Mesendoderm (in vitro differentiated cells): ENCODE results near the gene ZNF814. TPM values are rescaled to one million over a fixed set of nuclear protein-coding genes. Genes with fewer than 3 reads are reported as not detected.
A peak's percentile ranks its signal among the peaks of the same experiment; 100 is the strongest.
"Not testable (repeated sequence)": the region's sequence is repeated elsewhere in the genome, so short reads cannot be mapped to it uniquely, and the experiment has no call there.

Source experiments
- DNase-seq: peaks from one replicate; pipeline ENCODE4 v3.0.0; 2013
- H2AK5ac ChIP-seq: 2 replicates; pipeline ENCODE4 v1.6.1; 2013; ENCODE audit warnings: low read length, inconsistent platforms
- H2BK120ac ChIP-seq: 2 replicates; pipeline ENCODE4 v1.6.1; 2013; ENCODE audit warnings: low read depth, mild to moderate bottlenecking, low read length, moderate library complexity, mixed read lengths
- H2BK15ac ChIP-seq: replicated peaks from 2 replicates; pipeline ENCODE4 v1.6.1; 2013; ENCODE audit warnings: low read depth, mild to moderate bottlenecking, moderate library complexity
- H2BK5ac ChIP-seq: 2 replicates; pipeline ENCODE4 v1.6.1; 2013; ENCODE audit warnings: low read length, inconsistent platforms
- H3K18ac ChIP-seq: 2 replicates; pipeline ENCODE4 v1.6.1; 2013; ENCODE audit warnings: mild to moderate bottlenecking, low read length, mixed read lengths
- H3K23ac ChIP-seq: one replicate; pipeline ENCODE4 v1.6.1; 2013; ENCODE audit warnings: low read length
- H3K27ac ChIP-seq: 2 replicates; pipeline ENCODE4 v1.5.1; 2013; ENCODE audit warnings: low read depth, mild to moderate bottlenecking, inconsistent platforms, low read length, moderate library complexity
- H3K27me3 ChIP-seq: 2 replicates; pipeline ENCODE4 v1.6.1; 2013; ENCODE audit warnings: low read length, control low read depth, mild to moderate bottlenecking, inconsistent platforms; ENCODE audit not compliant: insufficient read depth, poor library complexity
- H3K36me3 ChIP-seq: 2 replicates; pipeline ENCODE4 v1.6.1; 2013; ENCODE audit warnings: low read length, inconsistent platforms; ENCODE audit not compliant: control insufficient read depth, insufficient read depth
- H3K4ac ChIP-seq: one replicate; pipeline ENCODE4 v1.6.1; 2013; ENCODE audit warnings: low read depth, mild to moderate bottlenecking, low read length, moderate library complexity
- H3K4me1 ChIP-seq: 2 replicates; pipeline ENCODE4 v1.6.1; 2013; ENCODE audit warnings: low read depth, low read length, inconsistent platforms; ENCODE audit not compliant: control insufficient read depth
- H3K4me2 ChIP-seq: 2 replicates; pipeline ENCODE4 v1.6.1; 2013; ENCODE audit warnings: low read length
- H3K4me3 ChIP-seq: 2 replicates; pipeline ENCODE4 v1.5.1; 2013; ENCODE audit warnings: mild to moderate bottlenecking, low read length
- H3K56ac ChIP-seq: one replicate; pipeline ENCODE4 v1.6.1; 2013; ENCODE audit warnings: low read length
- H3K79me1 ChIP-seq: 2 replicates; pipeline ENCODE4 v1.6.1; 2013; ENCODE audit warnings: low read length, inconsistent platforms
- H3K79me2 ChIP-seq: 2 replicates; pipeline ENCODE4 v1.6.1; 2013; ENCODE audit warnings: mild to moderate bottlenecking, low read length; ENCODE audit not compliant: control insufficient read depth, insufficient read depth
- H3K9ac ChIP-seq: 2 replicates; pipeline ENCODE4 v1.6.1; 2013; ENCODE audit warnings: low read length, inconsistent platforms
- H4K5ac ChIP-seq: one replicate; pipeline ENCODE4 v1.6.1; 2013; ENCODE audit warnings: low read length
- H4K8ac ChIP-seq: one replicate; pipeline ENCODE4 v1.6.1; 2013; ENCODE audit warnings: low read depth, mild to moderate bottlenecking, control low read depth, low read length, moderate library complexity
- WGBS: extraction: QIAGEN DNeasy Blood & Tissue Kit; methylation state at CpG from one replicate; pipeline ENCODE4 v1.1.7; 2013; ENCODE audit warnings: low lambda C conversion rate, missing lambda C conversion rate; ENCODE audit not compliant: insufficient coverage; ENCODE audit errors: extremely low coverage; 5-methylcytosine and 5-hydroxymethylcytosine counted together
- polyA plus RNA-seq, 2 experiments: library from polyadenylated mRNA; stranded (reverse); fragments of 200-250 nt; gene quantifications; one replicate each; pipeline ENCODE4 v1.2.3, GENCODE V29; 2013

Gene ZNF814
- 29.5 TPM for polyA plus RNA-seq (2013, experiment 1 of 2)
- 27.1 TPM for polyA plus RNA-seq (2013, experiment 2 of 2)

- H2BK5ac ChIP-seq: peak within 1 kb of the TSS; percentile 2
These were observed at the start of gene ZNF814 for GRCh38 chr19:57888560-57889231. Gene ZNF814 (minus strand): TSS chr19:57889037. CDS start chr19:57888802, 235 bp downstream.

GRCh38 chr19:57935731-57936130 lies 46.9 kb upstream of the ZNF814 start:
- Histone ChIP-seq H4K8ac (no peak overlapping the region), H3K4me3 (no peak overlapping the region), H3K56ac (no peak overlapping the region), H3K79me1 (peaks cover 15% of the 10 kb centered on the region), H3K9ac (no peak overlapping the region), H2AK5ac (no peak overlapping the region), H3K18ac (no peak overlapping the region), H2BK15ac (no peak overlapping the region), H2BK5ac (no peak overlapping the region), H3K4ac (no peak overlapping the region), H3K36me3 (peaks cover 3% of the 10 kb centered on the region), H3K4me1 (no peaks in the 10 kb centered on the region), H4K5ac (no peak overlapping the region), H3K27me3 (no peaks in the 10 kb centered on the region), H3K23ac (no peak overlapping the region), H3K4me2 (no peak overlapping the region), H2BK120ac (no peak overlapping the region), H3K27ac (no peak overlapping the region), H3K79me2 (peaks cover 17% of the 10 kb centered on the region)
- no CpG with 5 or more reads among the region's 12 CpGs for WGBS
- no peak for DNase-seq

More at GRCh38 chr19:57888560-57889231, at the start of gene ZNF814:
- peak within 1 kb of the TSS; percentile 45 for H3K4me2 ChIP-seq
- WGBS: no CpG with 5 or more reads among the region's 43 CpGs
- no peaks in the 10 kb centered on the region for H3K36me3 ChIP-seq
- H3K4ac ChIP-seq: peak within 1 kb of the TSS; percentile 74
- no peak within 1 kb of the TSS for H2BK15ac ChIP-seq
- H2BK120ac ChIP-seq: no peak within 1 kb of the TSS
- H3K4me1 ChIP-seq: peaks cover 3% of the 10 kb centered on the region
- peak within 1 kb of the TSS; percentile 60 for H3K4me3 ChIP-seq
- H4K5ac ChIP-seq: no peak within 1 kb of the TSS
- H3K18ac ChIP-seq: peak within 1 kb of the TSS; percentile 78
- no peak within 1 kb of the TSS for H3K23ac ChIP-seq
- peaks cover 3% of the 10 kb centered on the region for H3K79me1 ChIP-seq
- no peaks in the 10 kb centered on the region for H3K27me3 ChIP-seq
- H3K79me2 ChIP-seq: peaks cover 43% of the 10 kb centered on the region
- H3K56ac ChIP-seq: peak within 1 kb of the TSS; percentile 88
- H3K27ac ChIP-seq: peak within 1 kb of the TSS; percentile 6
- no peak within 1 kb of the TSS for H2AK5ac ChIP-seq
- no peak within 1 kb of the TSS for H4K8ac ChIP-seq
- H3K9ac ChIP-seq: peak within 1 kb of the TSS; percentile 84
- DNase-seq: peak; percentile 99

GRCh38 chr19:57934820-57935665 lies 46.2 kb upstream of the ZNF814 start, which contains the start of gene ZNF418:
Gene ZNF418 (minus strand): TSS chr19:57935402. CDS start chr19:57933822, 1,580 bp downstream.
- peak within 1 kb of the TSS; percentile 51 for H2AK5ac ChIP-seq
- peak within 1 kb of the TSS; percentile 98 for H3K9ac ChIP-seq
- peaks cover 17% of the 10 kb centered on the region for H3K79me1 ChIP-seq
- H3K27me3 ChIP-seq: no peaks in the 10 kb centered on the region
- peak; percentile 97 for DNase-seq
- H3K4ac ChIP-seq: peak within 1 kb of the TSS; percentile 86
- H2BK120ac ChIP-seq: no peak within 1 kb of the TSS
- no peak within 1 kb of the TSS for H3K23ac ChIP-seq
- peak within 1 kb of the TSS; percentile 95 for H3K4me2 ChIP-seq
- peaks cover 17% of the 10 kb centered on the region for H3K79me2 ChIP-seq
- H3K36me3 ChIP-seq: peaks cover 6% of the 10 kb centered on the region
- H3K4me3 ChIP-seq: peak within 1 kb of the TSS; percentile 98
- H3K4me1 ChIP-seq: no peaks in the 10 kb centered on the region
- no peak within 1 kb of the TSS for H4K8ac ChIP-seq
- WGBS: no CpG with 5 or more reads among the region's 54 CpGs
- H3K18ac ChIP-seq: peak within 1 kb of the TSS; percentile 15
- no peak within 1 kb of the TSS for H4K5ac ChIP-seq
- no peak within 1 kb of the TSS for H2BK15ac ChIP-seq
- no peak within 1 kb of the TSS for H2BK5ac ChIP-seq
- peak within 1 kb of the TSS; percentile 65 for H3K27ac ChIP-seq
- H3K56ac ChIP-seq: peak within 1 kb of the TSS; percentile 97

- peak overlapping the region; percentile 26 for H3K4me3 ChIP-seq
- H3K9ac ChIP-seq: no peak overlapping the region
- H4K8ac ChIP-seq: no peak overlapping the region
- H3K4ac ChIP-seq: no peak overlapping the region
- no CpG with 5 or more reads among the region's 4 CpGs for WGBS
- no peak overlapping the region for H2BK5ac ChIP-seq
- H3K79me2 ChIP-seq: peaks cover 14% of the 10 kb centered on the region
- no peak overlapping the region for H2BK15ac ChIP-seq
- H3K23ac ChIP-seq: no peak overlapping the region
- H3K4me2 ChIP-seq: no peak overlapping the region
- H2BK120ac ChIP-seq: no peak overlapping the region
- no peak overlapping the region for H3K18ac ChIP-seq
- no peak overlapping the region for H4K5ac ChIP-seq
- no peak overlapping the region for H3K56ac ChIP-seq
- no peak overlapping the region for H3K27ac ChIP-seq
- H3K36me3 ChIP-seq: peaks cover 31% of the 10 kb centered on the region
- no peak for DNase-seq
- H3K79me1 ChIP-seq: peaks cover 13% of the 10 kb centered on the region
- H3K4me1 ChIP-seq: no peaks in the 10 kb centered on the region
- no peaks in the 10 kb centered on the region for H3K27me3 ChIP-seq
- no peak overlapping the region for H2AK5ac ChIP-seq
These were observed 38.8 kb upstream of the ZNF814 start for GRCh38 chr19:57927587-57927986.

GRCh38 chr19:57916168-57916995 lies 27.5 kb upstream of the ZNF814 start, which contains the start of gene ZNF417:
Gene ZNF417 (minus strand): TSS chr19:57916592. CDS start chr19:57916411, 181 bp downstream.
- not testable (repeated sequence) for H3K36me3 ChIP-seq

More at GRCh38 chr19:57916168-57916995, 27.5 kb upstream of the ZNF814 start, which contains the start of gene ZNF417:
- Histone ChIP-seq H3K79me2 (peaks cover 15% of the 10 kb centered on the region), H3K4me3 (peak within 1 kb of the TSS; percentile 86), H3K4ac (peak within 1 kb of the TSS; percentile 38), H3K56ac (peak within 1 kb of the TSS; percentile 90), H3K9ac (peak within 1 kb of the TSS; percentile 92), H3K4me2 (peak within 1 kb of the TSS; percentile 94), H3K79me1 (peaks cover 12% of the 10 kb centered on the region)
- H3K4me1 ChIP-seq, H3K27ac ChIP-seq, H3K23ac ChIP-seq, H2BK15ac ChIP-seq, H4K8ac ChIP-seq, H2BK120ac ChIP-seq, H2AK5ac ChIP-seq, H4K5ac ChIP-seq, H3K18ac ChIP-seq, H2BK5ac ChIP-seq, H3K27me3 ChIP-seq: not testable (repeated sequence)
- WGBS: no CpG with 5 or more reads among the region's 51 CpGs
- DNase-seq: peak; percentile 100
